ENCODE measurements around the gene AOPEP. TPM values are rescaled to one million over a fixed set of nuclear protein-coding genes. Genes with fewer than 3 reads are reported as not detected.

Gene AOPEP
- polyA plus RNA-seq, 1 of the 3 experiments (the other 2 are of a cell fraction): 54.6 TPM

- TF ChIP-seq CHD2 (IDR thresholded peaks at IDR 0.05; ENCODE audit: low read length, partially characterized antibody): no peak
- TF ChIP-seq, protein P1, sequence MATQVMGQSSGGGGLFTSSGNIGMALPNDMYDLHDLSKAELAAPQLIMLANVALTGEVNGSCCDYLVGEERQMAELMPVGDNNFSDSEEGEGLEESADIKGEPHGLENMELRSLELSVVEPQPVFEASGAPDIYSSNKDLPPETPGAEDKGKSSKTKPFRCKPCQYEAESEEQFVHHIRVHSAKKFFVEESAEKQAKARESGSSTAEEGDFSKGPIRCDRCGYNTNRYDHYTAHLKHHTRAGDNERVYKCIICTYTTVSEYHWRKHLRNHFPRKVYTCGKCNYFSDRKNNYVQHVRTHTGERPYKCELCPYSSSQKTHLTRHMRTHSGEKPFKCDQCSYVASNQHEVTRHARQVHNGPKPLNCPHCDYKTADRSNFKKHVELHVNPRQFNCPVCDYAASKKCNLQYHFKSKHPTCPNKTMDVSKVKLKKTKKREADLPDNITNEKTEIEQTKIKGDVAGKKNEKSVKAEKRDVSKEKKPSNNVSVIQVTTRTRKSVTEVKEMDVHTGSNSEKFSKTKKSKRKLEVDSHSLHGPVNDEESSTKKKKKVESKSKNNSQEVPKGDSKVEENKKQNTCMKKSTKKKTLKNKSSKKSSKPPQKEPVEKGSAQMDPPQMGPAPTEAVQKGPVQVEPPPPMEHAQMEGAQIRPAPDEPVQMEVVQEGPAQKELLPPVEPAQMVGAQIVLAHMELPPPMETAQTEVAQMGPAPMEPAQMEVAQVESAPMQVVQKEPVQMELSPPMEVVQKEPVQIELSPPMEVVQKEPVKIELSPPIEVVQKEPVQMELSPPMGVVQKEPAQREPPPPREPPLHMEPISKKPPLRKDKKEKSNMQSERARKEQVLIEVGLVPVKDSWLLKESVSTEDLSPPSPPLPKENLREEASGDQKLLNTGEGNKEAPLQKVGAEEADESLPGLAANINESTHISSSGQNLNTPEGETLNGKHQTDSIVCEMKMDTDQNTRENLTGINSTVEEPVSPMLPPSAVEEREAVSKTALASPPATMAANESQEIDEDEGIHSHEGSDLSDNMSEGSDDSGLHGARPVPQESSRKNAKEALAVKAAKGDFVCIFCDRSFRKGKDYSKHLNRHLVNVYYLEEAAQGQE (IDR thresholded peaks at IDR 0.05; ENCODE audit: low read depth, low read length): no peak
- no peak for TF ChIP-seq USF1 (IDR thresholded peaks at IDR 0.05; ENCODE audit: borderline replicate concordance, low read depth)
- no peak for TF ChIP-seq JUND (IDR thresholded peaks at IDR 0.05)
- no peak for TF ChIP-seq GABPA (IDR thresholded peaks at IDR 0.05; ENCODE audit: low read depth)
- no peak for TF ChIP-seq TEAD4 (IDR thresholded peaks at IDR 0.05; ENCODE audit: borderline replicate concordance, insufficient read depth)
These were observed 163.1 kb downstream of the AOPEP start (continued) for GRCh38 chr9:94889628-94890027.

GRCh38 chr9:94891183-94891582, 164.7 kb downstream of the AOPEP start:
- WGBS (ENCODE audit: low lambda C conversion rate): 100% methylated on average over 1 of the region's 1 CpG
- Histone ChIP-seq H3K4me2 (no peak overlapping the region), H3K4me1 (ENCODE audit: control insufficient read depth in 1 of 2, insufficient read depth in 2 of 2, low read depth in 1 of 2, low read length in 1 of 2) (peaks cover 6 to 10% of the 10 kb centered on the region in 2 experiments; a peak in 3 of 4 replicates), H3K9me3 (peaks cover 9% of the 10 kb centered on the region; the same call in 1 of the 2 replicates), H3K4me3 (ENCODE audit: low read depth in 2 of 2, low read length in 1 of 2) (no peak overlapping the region), H3K9ac (no peak overlapping the region), H3K27ac (ENCODE audit: low read depth in 2 of 2, low read length in 1 of 2) (no peak overlapping the region), H3K36me3 (replicated peaks in 1 of 2; ENCODE audit: control insufficient read depth in 1 of 2, insufficient read depth in 2 of 2, low read length in 1 of 2) (peaks cover 0 to 13% of the 10 kb centered on the region in 2 experiments), H3K27me3 (ENCODE audit: insufficient read depth) (no peaks in the 10 kb centered on the region), H2AFZ (ENCODE audit: low read depth) (no peak overlapping the region), H3F3A (replicated peaks; ENCODE audit: insufficient read depth) (no peaks in the 10 kb centered on the region), H3K79me2 (ENCODE audit: insufficient read depth) (no peaks in the 10 kb centered on the region), H4K20me1 (ENCODE audit: insufficient read depth) (no peaks in the 10 kb centered on the region), H3K9me2 (no peaks in the 10 kb centered on the region)
- no peak for DNase-seq
- no peak for TF ChIP-seq NFIC (IDR thresholded peaks at IDR 0.05; ENCODE audit: borderline replicate concordance)
- ChIA-PET POLR2A (no interaction called here), CTCF (no interaction called here)

- H3K4me3 ChIP-seq (ENCODE audit: low read depth in 2 of 2, low read length in 1 of 2): no peak overlapping the region
- POLR2A ChIA-PET: no interaction called here
- H3K27ac ChIP-seq (ENCODE audit: low read depth in 2 of 2, low read length in 1 of 2): no peak overlapping the region
- peaks cover 5% of the 10 kb centered on the region for H3F3A ChIP-seq (replicated peaks; ENCODE audit: insufficient read depth)
- H3K9ac ChIP-seq: no peak overlapping the region
- CTCF ChIA-PET: no interaction called here
- no peaks in the 10 kb centered on the region for H3K27me3 ChIP-seq (ENCODE audit: insufficient read depth)
- TF ChIP-seq RCOR1 (IDR thresholded peaks at IDR 0.05; ENCODE audit: low read length): no peak
- no peak overlapping the region for H2AFZ ChIP-seq (ENCODE audit: low read depth)
- H3K4me1 ChIP-seq (ENCODE audit: control insufficient read depth in 1 of 2, insufficient read depth in 2 of 2, low read depth in 1 of 2, low read length in 1 of 2): peaks cover 6 to 10% of the 10 kb centered on the region in 2 experiments; a peak in 3 of 4 replicates
- no peaks in the 10 kb centered on the region for H4K20me1 ChIP-seq (ENCODE audit: insufficient read depth)
- WGBS (ENCODE audit: low lambda C conversion rate): 93% methylated on average over 1 of the region's 1 CpG
- no peak for DNase-seq
- no peaks in the 10 kb centered on the region for H3K9me2 ChIP-seq
- no peak overlapping the region for H3K4me2 ChIP-seq
- H3K9me3 ChIP-seq: peaks cover 9% of the 10 kb centered on the region; the same call in 1 of the 2 replicates
- H3K79me2 ChIP-seq (ENCODE audit: insufficient read depth): no peaks in the 10 kb centered on the region
- H3K36me3 ChIP-seq (replicated peaks in 1 of 2; ENCODE audit: control insufficient read depth in 1 of 2, insufficient read depth in 2 of 2, low read length in 1 of 2): peaks cover 0 to 13% of the 10 kb centered on the region in 2 experiments
These were observed 166.2 kb downstream of the AOPEP start for GRCh38 chr9:94892675-94893074.
